Stimulated activated CD8-positive, alpha-beta memory T cell treated with anti-CD3 and anti-CD28 coated beads, Interleukin-7, amount 100 ng/mL, for 1 hour (primary cell): ENCODE measurements around the gene MRPL24.

Experiments used
- DNase-seq, 2 donors: peaks; one replicate each; pipeline ENCODE4 v3.0.0-alpha.2; 2020; ENCODE audit warnings: low read depth in 2 of 2

The MRPL24 gene

GRCh38 chr1:156692441-156692924 lies 48.4 kb downstream of the MRPL24 start:
- DNase-seq = no peak

GRCh38 chr1:156691665-156692440 lies 49.0 kb downstream of the MRPL24 start:
- no peak for DNase-seq

GRCh38 chr1:156691191-156691590 lies 49.7 kb downstream of the MRPL24 start:
- no peak for DNase-seq

DNA sequence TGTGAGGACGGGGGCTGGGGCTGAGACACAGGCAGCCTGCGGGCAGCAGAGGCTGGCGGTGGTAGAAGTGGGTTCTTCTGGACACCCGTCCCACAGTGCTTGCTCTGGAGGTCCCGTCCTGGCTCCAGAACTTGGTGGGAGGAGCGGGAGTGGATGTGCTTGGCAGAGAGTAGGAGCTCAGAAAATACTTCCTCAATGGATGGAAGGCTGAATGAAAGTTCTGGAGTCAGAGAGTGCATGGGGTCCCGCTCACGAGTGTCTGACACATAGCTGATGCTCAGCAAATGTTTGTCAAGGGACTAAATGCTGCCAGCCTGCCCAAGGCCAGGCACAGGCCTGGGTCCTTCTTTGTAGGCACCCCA lies 50.2 kb downstream of the MRPL24 start:
- no peak for DNase-seq

- no peak for DNase-seq
These were observed 50.8 kb downstream of the MRPL24 start for GRCh38 chr1:156689953-156690674.

DNA sequence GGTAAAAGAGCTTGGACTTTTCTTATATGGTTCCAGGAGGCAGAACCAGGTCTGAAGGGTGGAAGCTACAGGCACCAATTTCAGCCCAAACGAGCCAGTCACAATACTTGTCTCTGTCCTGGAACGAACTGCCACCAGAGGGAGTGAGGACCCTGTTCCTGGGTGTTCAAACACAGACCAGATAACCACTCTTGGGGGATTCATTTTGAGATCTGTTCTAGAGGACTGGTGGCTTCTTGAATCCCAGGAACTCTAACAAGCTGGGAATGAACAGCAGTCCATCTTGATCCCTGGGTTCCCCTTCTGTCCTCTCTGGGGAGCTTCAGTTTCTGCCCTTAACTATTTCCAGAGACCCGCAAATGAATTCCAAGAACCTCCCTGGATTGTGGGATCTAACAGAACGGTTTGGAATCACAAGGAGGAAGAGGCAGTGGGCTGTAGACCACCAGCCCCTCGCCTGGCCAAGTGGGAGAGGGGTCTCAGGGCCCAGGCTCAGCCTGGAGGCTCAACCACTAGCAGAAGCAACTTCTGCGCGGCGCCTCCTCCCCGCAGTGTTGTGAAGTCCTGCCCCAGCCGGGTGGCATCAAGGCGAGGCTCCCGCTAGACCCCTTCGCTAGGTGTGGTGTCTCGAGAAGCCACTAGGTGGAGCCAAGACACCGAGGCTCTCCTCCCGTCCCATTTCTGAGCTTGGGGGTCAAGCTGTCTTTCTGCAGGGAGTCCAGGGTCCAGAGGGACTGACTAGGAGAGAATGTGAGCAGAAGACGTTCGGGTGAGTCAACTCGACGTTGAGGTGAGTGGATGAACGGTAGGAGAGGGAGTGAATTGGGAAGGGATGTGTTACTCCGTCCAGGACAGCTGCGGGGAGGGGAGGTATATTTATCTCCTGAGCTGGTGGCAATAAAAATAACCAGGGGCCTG lies 51.6 kb downstream of the MRPL24 start:
- peak; percentile 48 to 52 for DNase-seq
